Measurements from ENCODE around the gene CNPY1. TPM values are rescaled to one million over a fixed set of nuclear protein-coding genes. Genes with fewer than 3 reads are reported as not detected.

CNPY1 gene
- total RNA-seq, 4 donors from 2014 or later, result not detected

DNA sequence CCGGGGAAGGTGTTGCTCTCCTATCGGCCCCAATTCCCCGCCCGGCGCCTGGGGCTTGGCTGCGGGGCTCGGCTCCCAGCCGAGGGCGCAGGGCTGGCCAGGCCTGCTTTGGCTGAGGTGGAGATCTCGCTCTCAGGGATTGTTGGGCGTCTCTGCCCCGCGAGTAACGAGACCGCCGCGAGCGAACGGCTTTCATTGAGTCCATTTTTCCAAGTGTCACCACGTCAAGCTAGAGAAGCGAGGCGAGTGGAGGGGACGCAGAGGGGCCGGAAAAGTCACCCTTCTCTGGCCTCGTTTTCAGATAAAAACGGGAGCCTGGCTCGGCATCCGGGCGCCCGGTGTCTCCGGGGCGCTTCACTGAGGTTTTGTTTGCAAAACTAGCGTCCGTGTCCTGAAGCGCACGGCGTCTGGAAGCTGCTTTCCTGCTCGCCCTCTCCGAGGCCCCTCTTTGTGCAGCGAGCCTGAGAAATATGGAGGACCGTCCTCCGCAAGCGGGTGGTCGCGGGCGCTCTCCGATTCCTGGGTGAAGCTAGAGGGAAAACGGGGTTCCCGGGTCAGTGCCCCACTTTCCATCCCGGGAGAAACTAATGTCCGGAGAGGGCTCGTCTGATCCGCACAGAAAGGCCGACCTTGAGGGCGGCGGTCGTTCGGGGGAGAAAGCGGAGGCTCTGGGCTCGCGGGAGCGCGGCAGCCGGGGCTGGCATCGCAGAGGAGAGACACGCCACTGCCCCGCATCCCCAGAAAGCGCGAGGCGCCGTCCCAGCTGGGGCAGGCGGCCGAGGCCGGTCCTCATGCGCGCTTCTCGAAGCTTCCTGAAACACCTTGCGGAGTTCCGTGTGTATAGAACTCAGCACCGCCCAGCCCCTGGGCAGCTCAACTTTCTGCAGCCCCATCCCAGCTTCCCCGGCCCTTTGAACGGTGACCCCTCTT is 91.9 kb downstream of the CNPY1 start:
- WGBS, result 8% methylated on average over 18 of the region's 82 CpGs
- Histone ChIP-seq H3K4me3 (peak overlapping the region; percentile 21), H3K27ac (no peak overlapping the region), H3K27me3 (peaks cover 97% of the 10 kb centered on the region), H3K36me3 (no peaks in the 10 kb centered on the region), H3K4me1 (peaks cover 60% of the 10 kb centered on the region), H3K9me3 (no peaks in the 10 kb centered on the region)
- DNase-seq (ENCODE audit: low spot score in 2 of 2), result peak in 1 of 2 donors; percentile 33
- TF ChIP-seq, protein P1, sequence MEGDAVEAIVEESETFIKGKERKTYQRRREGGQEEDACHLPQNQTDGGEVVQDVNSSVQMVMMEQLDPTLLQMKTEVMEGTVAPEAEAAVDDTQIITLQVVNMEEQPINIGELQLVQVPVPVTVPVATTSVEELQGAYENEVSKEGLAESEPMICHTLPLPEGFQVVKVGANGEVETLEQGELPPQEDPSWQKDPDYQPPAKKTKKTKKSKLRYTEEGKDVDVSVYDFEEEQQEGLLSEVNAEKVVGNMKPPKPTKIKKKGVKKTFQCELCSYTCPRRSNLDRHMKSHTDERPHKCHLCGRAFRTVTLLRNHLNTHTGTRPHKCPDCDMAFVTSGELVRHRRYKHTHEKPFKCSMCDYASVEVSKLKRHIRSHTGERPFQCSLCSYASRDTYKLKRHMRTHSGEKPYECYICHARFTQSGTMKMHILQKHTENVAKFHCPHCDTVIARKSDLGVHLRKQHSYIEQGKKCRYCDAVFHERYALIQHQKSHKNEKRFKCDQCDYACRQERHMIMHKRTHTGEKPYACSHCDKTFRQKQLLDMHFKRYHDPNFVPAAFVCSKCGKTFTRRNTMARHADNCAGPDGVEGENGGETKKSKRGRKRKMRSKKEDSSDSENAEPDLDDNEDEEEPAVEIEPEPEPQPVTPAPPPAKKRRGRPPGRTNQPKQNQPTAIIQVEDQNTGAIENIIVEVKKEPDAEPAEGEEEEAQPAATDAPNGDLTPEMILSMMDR (IDR thresholded peaks at IDR 0.05), result no peak
- TF ChIP-seq POLR2AphosphoS5 (IDR thresholded peaks at IDR 0.05) (no peak), POLR2A (IDR thresholded peaks at IDR 0.05) (no peak), EP300 (IDR thresholded peaks at IDR 0.05) (no peak)

DNA sequence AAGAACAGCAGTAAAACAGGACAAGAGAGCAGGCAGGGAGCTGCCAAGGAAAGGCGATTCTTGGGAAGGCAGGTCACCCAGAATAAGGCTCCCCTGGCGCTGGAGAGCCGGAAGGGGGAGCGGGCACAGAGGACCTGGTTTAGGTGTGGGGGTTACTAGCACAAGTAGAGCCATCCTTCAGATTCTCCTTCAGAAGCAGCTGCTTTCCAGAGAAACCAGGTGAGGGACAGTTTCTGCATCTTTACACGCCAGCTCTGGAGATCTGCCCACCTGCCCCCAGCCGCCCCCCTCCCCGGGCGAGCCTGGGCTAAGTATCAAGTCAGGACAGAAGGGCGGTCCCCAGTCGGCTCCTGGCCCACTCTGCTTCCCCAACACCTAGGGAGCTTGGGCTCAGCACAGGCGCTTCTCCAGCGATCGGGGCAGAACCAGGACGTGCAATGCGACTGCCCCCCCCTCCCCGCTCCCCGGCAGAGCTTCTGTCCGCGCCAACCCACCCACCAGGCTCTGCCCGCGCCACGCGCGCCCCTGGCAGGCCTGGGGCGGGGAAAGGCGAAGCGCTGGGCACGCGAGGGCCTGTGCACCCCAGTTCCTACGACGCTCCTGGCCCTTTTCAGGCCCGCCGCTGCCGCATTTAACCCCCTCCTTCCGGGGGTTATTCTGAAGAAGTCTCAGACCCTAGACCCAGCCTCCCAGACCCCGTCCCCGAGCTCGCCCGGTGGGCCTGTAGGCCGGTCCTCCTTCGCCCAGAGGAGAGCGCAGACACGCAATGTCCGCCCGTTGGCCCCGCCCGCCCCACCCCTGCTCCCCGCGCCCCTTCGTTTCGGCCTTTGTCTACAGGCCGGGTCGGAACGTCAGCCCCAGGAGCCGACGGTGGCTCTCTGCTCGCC is 92.8 kb downstream of the CNPY1 start:
- Histone ChIP-seq H3K36me3 (no peaks in the 10 kb centered on the region), H3K27ac (no peak overlapping the region), H3K4me3 (peak overlapping the region; percentile 21), H3K9me3 (no peaks in the 10 kb centered on the region), H3K4me1 (peaks cover 60% of the 10 kb centered on the region), H3K27me3 (peaks cover 97% of the 10 kb centered on the region)
- no peak for TF ChIP-seq POLR2A (IDR thresholded peaks at IDR 0.05)
- TF ChIP-seq POLR2AphosphoS5 (IDR thresholded peaks at IDR 0.05), result no peak
- no peak for TF ChIP-seq EP300 (IDR thresholded peaks at IDR 0.05)
- TF ChIP-seq, protein P1 (IDR thresholded peaks at IDR 0.05), result no peak
- WGBS, result 18% methylated on average over 20 of the region's 57 CpGs
- no peak for DNase-seq (ENCODE audit: low spot score in 2 of 2)

DNA sequence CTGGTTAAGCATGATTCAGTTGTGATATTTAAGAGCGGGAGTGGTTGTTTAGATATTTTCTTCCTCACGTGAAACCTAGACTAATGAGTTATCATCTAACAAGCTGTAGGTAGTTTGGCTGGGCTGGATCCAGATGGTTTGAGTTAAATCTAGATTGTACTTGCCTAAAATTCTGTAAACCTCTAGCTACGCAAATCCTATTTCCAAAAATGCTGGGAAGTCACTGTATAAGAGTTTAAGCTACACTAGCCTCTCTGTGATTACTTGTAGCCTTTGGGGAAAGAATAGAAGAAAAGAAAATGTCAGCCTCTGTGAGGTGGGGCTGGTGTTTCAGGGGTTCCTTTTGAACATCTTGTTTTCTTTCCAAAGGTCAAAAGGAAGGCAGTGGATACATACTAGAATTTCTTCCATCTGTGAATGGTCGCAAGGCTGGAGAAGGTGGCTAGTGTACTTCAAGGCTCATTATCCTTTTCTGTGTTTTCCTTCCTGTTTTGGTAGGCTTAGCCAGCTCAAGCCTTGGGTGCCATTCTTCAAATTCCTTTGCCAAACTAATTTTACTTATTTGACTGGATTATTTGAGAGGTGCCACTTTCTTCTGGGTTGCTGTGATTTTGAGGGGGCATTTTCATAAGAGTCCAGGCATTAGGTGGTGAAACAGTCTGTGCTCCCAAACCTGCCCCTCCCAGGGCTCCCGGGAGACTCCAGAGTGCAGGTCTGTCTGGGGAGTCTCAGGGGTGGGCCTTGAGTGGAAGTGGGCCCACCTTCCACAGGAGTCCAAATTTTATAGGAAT is 93.7 kb downstream of the CNPY1 start:
- Histone ChIP-seq H3K4me3 (no peak overlapping the region), H3K36me3 (no peaks in the 10 kb centered on the region), H3K27me3 (peaks cover 97% of the 10 kb centered on the region), H3K4me1 (peaks cover 56% of the 10 kb centered on the region), H3K9me3 (no peaks in the 10 kb centered on the region), H3K27ac (no peak overlapping the region)
- TF ChIP-seq POLR2A (IDR thresholded peaks at IDR 0.05) (no peak), EP300 (IDR thresholded peaks at IDR 0.05) (no peak), POLR2AphosphoS5 (IDR thresholded peaks at IDR 0.05) (no peak)
- TF ChIP-seq, protein P1 (IDR thresholded peaks at IDR 0.05), result no peak
- DNase-seq (ENCODE audit: low spot score in 2 of 2), result no peak
- 39% methylated on average over 5 of the region's 5 CpGs for WGBS

DNA sequence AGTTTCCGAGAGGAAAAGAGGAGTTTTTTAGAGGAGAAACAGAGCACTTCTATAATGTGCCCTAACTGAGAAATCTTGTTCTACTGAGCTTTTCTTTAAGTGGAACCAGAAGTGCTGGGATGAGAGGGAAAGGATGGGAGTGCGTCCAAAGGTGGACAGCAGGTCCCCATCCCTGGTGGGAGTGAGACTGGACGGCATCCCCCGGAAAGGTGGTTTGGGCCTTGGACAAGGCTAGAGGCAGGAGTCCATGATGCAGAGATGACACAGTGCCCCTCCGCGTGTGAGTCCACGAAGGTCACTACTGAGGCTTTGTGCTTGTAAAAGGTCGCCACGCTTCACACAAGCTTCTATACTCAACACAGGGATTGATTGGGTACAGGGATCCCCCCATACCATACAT is 94.5 kb downstream of the CNPY1 start:
- no peak for TF ChIP-seq POLR2AphosphoS5 (IDR thresholded peaks at IDR 0.05)
- TF ChIP-seq EP300 (IDR thresholded peaks at IDR 0.05), result no peak
- no peak for TF ChIP-seq POLR2A (IDR thresholded peaks at IDR 0.05)
- TF ChIP-seq, protein P1 (IDR thresholded peaks at IDR 0.05), result no peak
- Histone ChIP-seq H3K4me3 (no peak overlapping the region), H3K9me3 (no peaks in the 10 kb centered on the region), H3K27ac (no peak overlapping the region), H3K4me1 (peaks cover 50% of the 10 kb centered on the region), H3K36me3 (no peaks in the 10 kb centered on the region), H3K27me3 (peaks cover 100% of the 10 kb centered on the region)
- 17% methylated on average over 9 of the region's 9 CpGs for WGBS
- DNase-seq (ENCODE audit: low spot score in 2 of 2), result no peak

Other genes with a start within 250 kb of the CNPY1 start
- 100 to 1,000 TPM in 2 of 4 donors, 10 to 100 TPM in 2; 32.0 to 130 (median 95.3) TPM for gene INSIG1, start 248.7 kb downstream of the CNPY1 start, total RNA-seq
- gene EN2, start 88.4 kb downstream of the CNPY1 start, total RNA-seq, result under 1 TPM in 3 of 4 donors, not detected in 1; 0.21 to 0.56 (median 0.34) TPM
- gene RBM33, start 98.1 kb upstream of the CNPY1 start, total RNA-seq, result 100 to 1,000 TPM in 1 of 4 donors, 10 to 100 TPM in 3; 37.4 to 121 (median 58.2) TPM

All from suprapubic skin (tissue), 4 donors.